Liver (tissue), 9 donors: Measurements from ENCODE around the gene CLEC20A. TPM values are rescaled to one million over a fixed set of nuclear protein-coding genes. Genes with fewer than 3 reads are reported as not detected.

Experiments used
- DNase-seq: peaks from one replicate; pipeline ENCODE4 v3.0.0-alpha.2; 2017; ENCODE audit warnings: low spot score
- H3K27ac ChIP-seq, 2 donors: one replicate each; pipeline ENCODE4 v1.7.0; 2013; ENCODE audit warnings: inconsistent platforms in 2 of 2, low read length in 2 of 2, control low read depth in 1 of 2, low read depth in 1 of 2, mild to moderate bottlenecking in 1 of 2
- H3K27me3 ChIP-seq, 4 donors: one replicate each; pipeline versions ENCODE4 v1.6.1 to v1.7.0; 2013; ENCODE audit warnings: low read length in 3 of 4, inconsistent platforms in 1 of 4, mild to moderate bottlenecking in 1 of 4, moderate library complexity in 1 of 4; ENCODE audit not compliant: control insufficient read depth in 4 of 4, insufficient read depth in 4 of 4
- H3K36me3 ChIP-seq, 4 donors: one replicate each; pipeline versions ENCODE4 v1.6.1 to v1.7.0; 2013; ENCODE audit warnings: low read length in 3 of 4, mild to moderate bottlenecking in 3 of 4, low read depth in 1 of 4, moderate library complexity in 1 of 4; ENCODE audit not compliant: control insufficient read depth in 4 of 4, insufficient read depth in 3 of 4
- H3K4me1 ChIP-seq, 4 donors: one replicate each; pipeline versions ENCODE4 v1.6.1 to v1.7.0; 2013; ENCODE audit warnings: low read length in 3 of 4, mild to moderate bottlenecking in 3 of 4, moderate library complexity in 1 of 4; ENCODE audit not compliant: control insufficient read depth in 4 of 4, insufficient read depth in 4 of 4
- H3K4me3 ChIP-seq, 3 donors: one replicate each; pipeline versions ENCODE4 v1.6.1 to v1.7.0; 2013; ENCODE audit warnings: low read length in 3 of 3, control low read depth in 1 of 3, low read depth in 1 of 3, mild to moderate bottlenecking in 1 of 3
- H3K9ac ChIP-seq, 2 donors: one replicate each; pipeline ENCODE4 v1.7.0; 2013; ENCODE audit warnings: low read length in 2 of 2, mild to moderate bottlenecking in 2 of 2, moderate library complexity in 2 of 2, control low read depth in 1 of 2, low read depth in 1 of 2
- H3K9me3 ChIP-seq, 4 donors: one replicate each; pipeline versions ENCODE4 v1.6.1 to v1.7.0; 2013; ENCODE audit warnings: low read length in 3 of 4; ENCODE audit not compliant: control insufficient read depth in 4 of 4
- ATF3 ChIP-seq: IDR thresholded peaks from 2 replicates; pipeline ENCODE4 v1.6.1; 2016; ENCODE audit warnings: antibody characterized with exemption
- CTCF ChIP-seq: fragments of 150-350 bp; IDR thresholded peaks from 2 replicates; pipeline ENCODE4 v1.5.1; 2017; ENCODE audit warnings: improper control_type of control experiment, low read depth, low read length; ENCODE audit not compliant: missing input control
- EGR1 ChIP-seq, 2 donors: IDR thresholded peaks; 2 replicates each; pipeline ENCODE4 v1.6.1; 2016 to 2018; ENCODE audit warnings: antibody characterized with exemption in 2 of 2, low read depth in 2 of 2
- FOXA1 ChIP-seq: IDR thresholded peaks from 2 replicates; pipeline ENCODE4 v1.6.1; 2016; ENCODE audit warnings: antibody characterized with exemption
- FOXA2 ChIP-seq: IDR thresholded peaks from 2 replicates; pipeline ENCODE4 v1.6.1; 2016; ENCODE audit warnings: antibody characterized with exemption
- GABPA ChIP-seq, 2 donors: IDR thresholded peaks in 1 of 2; conservative IDR thresholded peaks in 1 of 2; 2 replicates each; pipeline ENCODE4 v1.6.1; 2016; ENCODE audit warnings: antibody characterized with exemption in 2 of 2, mild to moderate bottlenecking in 1 of 2, moderate library complexity in 1 of 2
- HNF4A ChIP-seq, 2 donors: conservative IDR thresholded peaks; 2 replicates each; pipeline ENCODE4 v1.6.1; 2016; ENCODE audit warnings: antibody characterized with exemption in 2 of 2, mild to moderate bottlenecking in 2 of 2
- HNF4G ChIP-seq: IDR thresholded peaks from 2 replicates; pipeline ENCODE4 v1.6.1; 2016; ENCODE audit warnings: antibody characterized with exemption
- JUND ChIP-seq, 2 donors: IDR thresholded peaks; 2 replicates each; pipeline ENCODE4 v1.6.1; 2016; ENCODE audit warnings: antibody characterized with exemption in 2 of 2
- NR2F2 ChIP-seq: IDR thresholded peaks from 2 replicates; pipeline ENCODE4 v1.6.1; 2016; ENCODE audit warnings: antibody characterized with exemption
- RAD21 ChIP-seq, 2 donors: IDR thresholded peaks; 2 replicates each; pipeline ENCODE4 v1.6.1; 2016; ENCODE audit warnings: antibody characterized with exemption in 2 of 2, mild to moderate bottlenecking in 2 of 2
- REST ChIP-seq: IDR thresholded peaks from 2 replicates; pipeline ENCODE4 v1.6.1; 2016; ENCODE audit warnings: antibody characterized with exemption, mild to moderate bottlenecking
- RXRA ChIP-seq, 2 donors: IDR thresholded peaks; 2 replicates each; pipeline ENCODE4 v1.6.1; 2017 to 2018; ENCODE audit warnings: antibody characterized with exemption in 2 of 2, mild to moderate bottlenecking in 1 of 2
- SP1 ChIP-seq: IDR thresholded peaks from 2 replicates; pipeline ENCODE4 v1.6.1; 2018; ENCODE audit warnings: antibody characterized with exemption, mild to moderate bottlenecking
- TAF1 ChIP-seq: conservative IDR thresholded peaks from 2 replicates; pipeline ENCODE4 v1.6.1; 2016; ENCODE audit warnings: antibody characterized with exemption, mild to moderate bottlenecking
- YY1 ChIP-seq: IDR thresholded peaks from 2 replicates; pipeline ENCODE4 v1.6.1; 2016; ENCODE audit warnings: antibody characterized with exemption, mild to moderate bottlenecking
- ZBTB33 ChIP-seq: IDR thresholded peaks from 2 replicates; pipeline ENCODE4 v1.6.1; 2016; ENCODE audit warnings: antibody characterized with exemption
- WGBS: extraction: QIAGEN DNeasy Blood & Tissue Kit; methylation state at CpG from one replicate; pipeline ENCODE4 v1.1.7; 2013; 5-methylcytosine and 5-hydroxymethylcytosine counted together
- polyA plus RNA-seq, 2 donors: library from polyadenylated mRNA; stranded (reverse) in 1 of 2; unstranded in 1 of 2; fragments of 200-250 nt in 1 of 2; fragments of >200 nt in 1 of 2; fragmentation: Nextera tagmentation in 1 of 2; extraction: Ambion mirVana in 1 of 2; gene quantifications; one replicate each; pipeline versions ENCODE4 v1.2.1 to v1.2.3, GENCODE V29; 2013 to 2015
- total RNA-seq, 2 donors: library from RNA; depleted of rRNA; stranded (reverse); fragments of >200 nt; gene quantifications; one replicate each; pipeline ENCODE4 v1.2.3, GENCODE V29; 2014
- donor health status: healthy.
- donor health status: healthy.
- donor health status: healthy.
- donor health status: healthy.
- donor health status: healthy.

CLEC20A gene
- total and polyA plus RNA-seq, 4 donors: 0.33 TPM; not detected in 3

- H3K36me3 ChIP-seq: no peaks in the 10 kb centered on the region
- 92% methylated on average over 5 of the region's 5 CpGs for WGBS
- no peak overlapping the region for H3K27ac ChIP-seq
- DNase-seq: no peak
- no peak overlapping the region for H3K9ac ChIP-seq
- H3K4me1 ChIP-seq: peaks cover 0 to 4% (median 1%) of the 10 kb centered on the region in 4 donors
- TF ChIP-seq NR2F2: no peak
- no peak for TF ChIP-seq YY1
- TF ChIP-seq EGR1 (IDR thresholded peaks at IDR 0.05; ENCODE audit: low read depth in 2 of 2): no peak
- TF ChIP-seq RAD21 (IDR thresholded peaks at IDR 0.05): no peak
- TF ChIP-seq SP1: no peak
- TF ChIP-seq HNF4A (conservative IDR thresholded peaks at IDR 0.05): no peak
- no peak for TF ChIP-seq HNF4G
- no peak for TF ChIP-seq ZBTB33
- TF ChIP-seq JUND (IDR thresholded peaks at IDR 0.05): no peak
- TF ChIP-seq FOXA2: no peak
- no peak for TF ChIP-seq REST
- TF ChIP-seq GABPA (IDR thresholded peaks at IDR 0.05 in 1 of 2, conservative IDR thresholded peaks at IDR 0.05 in 1 of 2): no peak
- TF ChIP-seq CTCF: no peak
- no peak for TF ChIP-seq TAF1
- TF ChIP-seq ATF3: no peak
- no peak overlapping the region for H3K4me3 ChIP-seq
- no peaks in the 10 kb centered on the region for H3K27me3 ChIP-seq
- no peaks in the 10 kb centered on the region for H3K9me3 ChIP-seq
Measured at GRCh38 chr1:178483251-178483957, 13.4 kb downstream of the CLEC20A start.

GRCh38 chr1:178477841-178478240 lies 18.9 kb downstream of the CLEC20A start:
- H3K4me1 ChIP-seq: no peaks in the 10 kb centered on the region
- H3K27me3 ChIP-seq: no peaks in the 10 kb centered on the region
- H3K9me3 ChIP-seq: no peaks in the 10 kb centered on the region
- no peak overlapping the region for H3K27ac ChIP-seq
- 55% methylated on average over 1 of the region's 1 CpG for WGBS
- no peak overlapping the region for H3K4me3 ChIP-seq
- H3K9ac ChIP-seq: no peak overlapping the region
- H3K36me3 ChIP-seq: peaks cover 0 to 5% (median 0%) of the 10 kb centered on the region in 4 donors
- no peak for TF ChIP-seq EGR1 (IDR thresholded peaks at IDR 0.05; ENCODE audit: low read depth in 2 of 2)
- no peak for TF ChIP-seq FOXA1
- TF ChIP-seq FOXA2: no peak
- TF ChIP-seq RXRA (IDR thresholded peaks at IDR 0.05): no peak
- no peak for TF ChIP-seq SP1
- no peak for TF ChIP-seq JUND (IDR thresholded peaks at IDR 0.05)
- no peak for TF ChIP-seq GABPA (IDR thresholded peaks at IDR 0.05 in 1 of 2, conservative IDR thresholded peaks at IDR 0.05 in 1 of 2)
- no peak for TF ChIP-seq CTCF
- TF ChIP-seq REST: no peak
- TF ChIP-seq HNF4A (conservative IDR thresholded peaks at IDR 0.05): no peak
- no peak for TF ChIP-seq YY1
- no peak for TF ChIP-seq NR2F2
- no peak for DNase-seq
